CD4-positive, alpha-beta T cell (primary cell): Measurements from ENCODE around the gene ITPR3. TPM values are rescaled to one million over a fixed set of nuclear protein-coding genes. Genes with fewer than 3 reads are reported as not detected.

Source experiments
- ATAC-seq: fragments of 200-7000 bp; cut with Tn5 transposase; one replicate; pipeline ENCODE4 v1.10.0; 2022; ENCODE audit warnings: mild to moderate bottlenecking; ENCODE audit not compliant: poor library complexity
- CTCF ChIA-PET: fragments of 350-600 bp; sonication (Branson Sonifier 250); formaldehyde crosslinking; loops from one replicate; lab custom pipeline; 2021; ENCODE audit warnings: antibody characterized with exemption, inconsistent platforms; lab: Charles Lee
- POLR2A ChIA-PET: fragments of 350-600 bp; sonication (Branson Sonifier 250); formaldehyde crosslinking; loops from one replicate; lab custom pipeline; 2021; ENCODE audit warnings: antibody characterized with exemption, inconsistent platforms; lab: Charles Lee
- DNase-seq, 14 experiments: peaks; one replicate each; pipeline ENCODE4 v3.0.0-alpha.2; 2013 to 2020; ENCODE audit warnings: mixed read lengths in 2 of 14
- H3K27ac ChIP-seq, 2 donors: one replicate each; pipeline versions ENCODE4 v1.5.1 to v1.7.0; 2013; ENCODE audit warnings: low read length in 2 of 2, low read depth in 1 of 2, mild to moderate bottlenecking in 1 of 2
- H3K27me3 ChIP-seq, 2 experiments: 1 replicate in 1 of 2; 2 replicates in 1 of 2; pipeline versions ENCODE4 v1.6.1 to v1.7.0; 2013; ENCODE audit warnings: low read length in 2 of 2, control low read depth in 1 of 2, mild to moderate bottlenecking in 1 of 2, moderate library complexity in 1 of 2; ENCODE audit not compliant: insufficient read depth in 2 of 2, control insufficient read depth in 1 of 2
- H3K36me3 ChIP-seq: one replicate; pipeline ENCODE4 v1.6.1; 2013; ENCODE audit warnings: low read length, control low read depth; ENCODE audit not compliant: insufficient read depth
- H3K4me1 ChIP-seq: one replicate; pipeline ENCODE4 v1.6.1; 2013; ENCODE audit warnings: low read length, control low read depth; ENCODE audit not compliant: insufficient read depth
- H3K4me3 ChIP-seq: one replicate; pipeline ENCODE4 v1.5.1; 2013; ENCODE audit warnings: mild to moderate bottlenecking, low read length, moderate library complexity
- H3K9me3 ChIP-seq, 2 experiments: 1 replicate in 1 of 2; 2 replicates in 1 of 2; pipeline versions ENCODE4 v1.6.1 to v1.7.0; 2013; ENCODE audit warnings: low read length in 2 of 2, mild to moderate bottlenecking in 2 of 2, control low read depth in 1 of 2, moderate library complexity in 1 of 2; ENCODE audit not compliant: control insufficient read depth in 1 of 2, insufficient read depth in 1 of 2
- H3K27ac Mint-ChIP-seq: one replicate; pipeline ENCODE4 v1.8.0; 2020; ENCODE audit warnings: mixed read lengths
- H3K27me3 Mint-ChIP-seq: one replicate; pipeline ENCODE4 v1.8.0; 2021; ENCODE audit warnings: mixed read lengths
- H3K36me3 Mint-ChIP-seq: one replicate; pipeline ENCODE4 v1.8.0; 2021; ENCODE audit warnings: low read depth, mixed read lengths
- H3K4me1 Mint-ChIP-seq: one replicate; pipeline ENCODE4 v1.8.0; 2021; ENCODE audit warnings: low read depth, mixed read lengths
- H3K4me3 Mint-ChIP-seq: one replicate; pipeline ENCODE4 v1.8.0; 2020; ENCODE audit warnings: mild to moderate bottlenecking, mixed read lengths
- H3K9me3 Mint-ChIP-seq: one replicate; pipeline ENCODE4 v1.8.0; 2020; ENCODE audit warnings: mixed read lengths
- intact Hi-C, 2 experiments: fragments of 100-400 bp; cut with DNase I in 1 of 2; cut with micrococcal nuclease in 1 of 2; formaldehyde crosslinking; loops; one replicate each; pipeline versions ENCODE4 v1.15.1 to v1.9.0; 2023 to 2025; cut with DNase I, micrococcal nuclease
- total RNA-seq, 174 experiments: library from RNA in 2 of 174; stranded (reverse) in 2 of 174; gene quantifications; one replicate each; pipeline ENCODE4 v1.2.3 and lab custom pipeline; 2021 to 2026
- TF ChIP-seq, protein P1 (sequence below): fragments of 200-600 bp; IDR thresholded peaks from one replicate; pipeline ENCODE4 v1.8.0; 2022; ENCODE audit warnings: antibody characterized with exemption, mild to moderate bottlenecking

The ITPR3 gene
- total RNA-seq, 2 experiments from 2014 or later = 44.5 to 45.5 TPM

DNA sequence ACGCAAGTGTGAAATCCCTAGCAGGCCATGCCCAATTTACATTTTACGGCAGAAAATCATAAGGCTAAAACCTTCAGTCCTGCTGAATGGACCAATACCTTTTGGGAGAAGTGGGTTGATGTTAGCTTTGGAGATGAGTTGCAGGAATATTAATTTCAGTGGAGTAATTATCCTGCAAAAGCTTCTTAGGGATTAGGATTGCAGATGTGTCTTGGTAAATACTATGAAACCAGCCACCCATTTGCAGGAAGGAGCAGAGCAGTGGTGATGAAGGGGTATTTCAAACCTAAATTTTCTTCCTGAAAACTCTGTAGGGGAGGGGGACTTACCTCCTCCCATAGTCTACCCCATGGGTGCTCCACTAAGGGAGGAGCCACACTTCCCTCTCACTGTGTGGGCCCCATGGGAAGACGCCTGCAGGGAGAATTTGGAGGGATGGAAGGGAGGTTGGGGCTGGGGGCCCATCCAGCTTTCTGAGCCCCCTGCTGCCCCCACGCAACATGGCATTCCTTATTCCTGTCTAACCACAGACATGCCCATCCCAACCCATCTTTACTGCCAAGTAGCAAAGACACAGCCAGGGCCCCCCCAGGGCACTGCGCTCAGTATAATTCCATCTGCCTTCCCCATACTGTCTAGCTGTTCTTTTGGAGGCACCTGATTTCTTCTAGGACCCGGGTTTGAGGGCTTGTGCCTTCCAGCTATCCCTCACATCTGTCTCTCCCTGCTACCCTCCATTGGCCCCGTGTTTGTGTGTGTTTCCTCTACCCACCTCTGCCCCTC is 105.0 kb downstream of the ITPR3 start:
- H3K36me3 Mint-ChIP-seq = no peaks in the 10 kb centered on the region
- no peaks in the 10 kb centered on the region for H3K9me3 Mint-ChIP-seq
- ATAC-seq (no peak), DNase-seq (no peak)
- H3K27ac ChIP-seq = no peak overlapping the region
- TF ChIP-seq, protein P1, sequence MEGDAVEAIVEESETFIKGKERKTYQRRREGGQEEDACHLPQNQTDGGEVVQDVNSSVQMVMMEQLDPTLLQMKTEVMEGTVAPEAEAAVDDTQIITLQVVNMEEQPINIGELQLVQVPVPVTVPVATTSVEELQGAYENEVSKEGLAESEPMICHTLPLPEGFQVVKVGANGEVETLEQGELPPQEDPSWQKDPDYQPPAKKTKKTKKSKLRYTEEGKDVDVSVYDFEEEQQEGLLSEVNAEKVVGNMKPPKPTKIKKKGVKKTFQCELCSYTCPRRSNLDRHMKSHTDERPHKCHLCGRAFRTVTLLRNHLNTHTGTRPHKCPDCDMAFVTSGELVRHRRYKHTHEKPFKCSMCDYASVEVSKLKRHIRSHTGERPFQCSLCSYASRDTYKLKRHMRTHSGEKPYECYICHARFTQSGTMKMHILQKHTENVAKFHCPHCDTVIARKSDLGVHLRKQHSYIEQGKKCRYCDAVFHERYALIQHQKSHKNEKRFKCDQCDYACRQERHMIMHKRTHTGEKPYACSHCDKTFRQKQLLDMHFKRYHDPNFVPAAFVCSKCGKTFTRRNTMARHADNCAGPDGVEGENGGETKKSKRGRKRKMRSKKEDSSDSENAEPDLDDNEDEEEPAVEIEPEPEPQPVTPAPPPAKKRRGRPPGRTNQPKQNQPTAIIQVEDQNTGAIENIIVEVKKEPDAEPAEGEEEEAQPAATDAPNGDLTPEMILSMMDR = no peak
- CTCF ChIA-PET = interaction anchor here (1.0 kb wide), 1 partner anchor 18 kb away, joined by 3 read pairs; no protein-coding TSS in a partner anchor
- no peak overlapping the region for H3K4me3 Mint-ChIP-seq
- H3K36me3 ChIP-seq = no peaks in the 10 kb centered on the region
- H3K9me3 ChIP-seq = no peaks in the 10 kb centered on the region
- H3K27me3 Mint-ChIP-seq = no peaks in the 10 kb centered on the region
- H3K4me1 ChIP-seq = peaks cover 17% of the 10 kb centered on the region
- H3K27ac Mint-ChIP-seq = no peak overlapping the region
- POLR2A ChIA-PET = no interaction called here
- peaks cover 27% of the 10 kb centered on the region for H3K4me1 Mint-ChIP-seq
- intact Hi-C loops = no loop called here
- no peak overlapping the region for H3K4me3 ChIP-seq
- H3K27me3 ChIP-seq = no peaks in the 10 kb centered on the region

DNA sequence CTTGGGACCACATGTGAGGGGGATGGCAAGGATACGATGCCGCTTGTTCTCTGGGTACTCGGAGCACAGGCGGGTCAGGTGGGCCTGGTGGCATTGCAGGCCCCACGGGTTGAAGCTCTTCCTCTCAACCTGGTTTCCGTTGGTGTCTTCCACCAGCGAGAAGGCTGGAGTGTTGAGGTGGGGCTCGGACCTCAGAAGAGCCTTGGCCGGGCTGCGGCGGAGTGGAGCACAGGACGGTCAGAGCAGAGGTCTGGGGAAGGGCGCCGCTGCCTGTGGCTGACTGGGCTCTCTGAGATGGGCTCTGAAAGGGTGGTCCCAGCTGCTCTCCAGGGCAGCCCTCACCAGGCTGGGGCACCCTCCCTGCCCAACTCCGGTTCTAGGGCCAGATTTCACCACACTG is 105.6 kb downstream of the ITPR3 start:
- Mint-ChIP-seq H3K27ac (no peak overlapping the region), H3K4me1 (peaks cover 27% of the 10 kb centered on the region), H3K4me3 (no peak overlapping the region), H3K9me3 (no peaks in the 10 kb centered on the region), H3K36me3 (no peaks in the 10 kb centered on the region), H3K27me3 (no peaks in the 10 kb centered on the region)
- TF ChIP-seq, protein P1 = no peak
- intact Hi-C loops = no loop called here
- ChIA-PET CTCF (no interaction called here), POLR2A (no interaction called here)
- Histone ChIP-seq H3K27me3 (no peaks in the 10 kb centered on the region), H3K4me1 (peaks cover 17% of the 10 kb centered on the region), H3K4me3 (no peak overlapping the region), H3K9me3 (no peaks in the 10 kb centered on the region), H3K36me3 (no peaks in the 10 kb centered on the region), H3K27ac (no peak overlapping the region)
- DNase-seq = no peak
- no peak for ATAC-seq

DNA sequence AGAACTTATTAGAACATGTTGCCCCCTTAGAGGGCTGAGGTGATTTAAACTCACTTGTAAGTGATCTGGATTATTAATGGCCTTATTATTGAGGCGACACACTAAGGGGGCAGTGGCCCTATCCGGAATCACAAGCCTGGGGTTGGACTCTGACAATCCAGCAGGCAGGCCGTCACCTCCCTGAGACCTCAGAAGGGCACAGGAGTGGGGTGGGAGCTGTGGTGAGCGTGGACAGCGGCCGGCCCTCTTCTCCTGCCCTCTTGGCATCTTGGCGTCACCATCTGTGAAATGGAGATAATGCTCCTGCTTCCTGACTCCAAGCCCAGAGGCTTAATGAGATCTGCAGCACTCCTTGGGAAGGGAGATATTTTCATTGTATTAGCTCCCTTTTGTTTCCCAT is 106.0 kb downstream of the ITPR3 start:
- no peaks in the 10 kb centered on the region for H3K27me3 ChIP-seq
- H3K4me3 Mint-ChIP-seq = no peak overlapping the region
- TF ChIP-seq, protein P1 = no peak
- CTCF ChIA-PET = no interaction called here
- H3K9me3 ChIP-seq = no peaks in the 10 kb centered on the region
- peaks cover 27% of the 10 kb centered on the region for H3K4me1 Mint-ChIP-seq
- intact Hi-C loops = no loop called here
- POLR2A ChIA-PET = no interaction called here
- no peaks in the 10 kb centered on the region for H3K36me3 ChIP-seq
- H3K4me3 ChIP-seq = no peak overlapping the region
- no peak overlapping the region for H3K27ac Mint-ChIP-seq
- no peak for DNase-seq
- no peak overlapping the region for H3K27ac ChIP-seq
- peaks cover 17% of the 10 kb centered on the region for H3K4me1 ChIP-seq
- H3K9me3 Mint-ChIP-seq = no peaks in the 10 kb centered on the region
- no peaks in the 10 kb centered on the region for H3K36me3 Mint-ChIP-seq
- no peaks in the 10 kb centered on the region for H3K27me3 Mint-ChIP-seq
- ATAC-seq = no peak
